Fibroblast of lung (primary cell): Measurements from ENCODE around the gene HERC2. TPM values are rescaled to one million over a fixed set of nuclear protein-coding genes. Genes with fewer than 3 reads are reported as not detected.

Experiments
- DNase-seq, 2 donors: peaks; one replicate each; pipeline versions ENCODE4 v3.0.0 to v3.0.0-alpha.2; 2010; ENCODE audit warnings: low read depth in 2 of 2
- H2AFZ ChIP-seq: 2 replicates; pipeline ENCODE4 v1.5.1; 2012; ENCODE audit warnings: low read length, control low read depth, inconsistent platforms
- H3K27ac ChIP-seq: 2 replicates; pipeline ENCODE4 v1.5.1; 2011; ENCODE audit warnings: low read length, control low read depth; ENCODE audit not compliant: insufficient read depth
- H3K27me3 ChIP-seq: 2 replicates; pipeline ENCODE4 v1.5.1; 2011; ENCODE audit warnings: mild to moderate bottlenecking, low read length; ENCODE audit not compliant: control insufficient read depth, insufficient read depth
- H3K36me3 ChIP-seq: 2 replicates; pipeline ENCODE4 v1.5.1; 2011; ENCODE audit warnings: low read length; ENCODE audit not compliant: control insufficient read depth, insufficient read depth
- H3K4me1 ChIP-seq: 2 replicates; pipeline ENCODE4 v1.5.1; 2011; ENCODE audit warnings: low read length; ENCODE audit not compliant: control insufficient read depth, insufficient read depth; ENCODE audit errors: extremely low read depth
- H3K4me2 ChIP-seq: 2 replicates; pipeline ENCODE4 v1.5.1; 2011; ENCODE audit warnings: low read length, control low read depth; ENCODE audit not compliant: insufficient read depth; ENCODE audit errors: extremely low read depth
- H3K4me3 ChIP-seq, 4 experiments: fragments of 200-600 bp in 1 of 4; sonication (generic) in 1 of 4; replicated peaks in 1 of 4; 2 replicates each; pipeline ENCODE4 v1.5.1; 2011 to 2016; ENCODE audit warnings: low read length in 4 of 4, low read depth in 3 of 4, mild to moderate bottlenecking in 3 of 4, control low read depth in 2 of 4, inconsistent platforms in 1 of 4, mixed read lengths in 1 of 4; ENCODE audit not compliant: insufficient read depth in 1 of 4; ENCODE audit errors: control extremely low read depth in 1 of 4
- H3K79me2 ChIP-seq: 2 replicates; pipeline ENCODE4 v1.5.1; 2012; ENCODE audit warnings: mild to moderate bottlenecking, low read length, inconsistent platforms; ENCODE audit not compliant: control insufficient read depth, insufficient read depth
- H3K9ac ChIP-seq: 2 replicates; pipeline ENCODE4 v1.5.1; 2011; ENCODE audit warnings: mild to moderate bottlenecking, low read length, control low read depth; ENCODE audit not compliant: insufficient read depth
- H3K9me3 ChIP-seq: 2 replicates; pipeline ENCODE4 v1.5.1; 2012; ENCODE audit warnings: low read depth, low read length; ENCODE audit not compliant: control insufficient read depth, insufficient read depth
- H4K20me1 ChIP-seq: 2 replicates; pipeline ENCODE4 v1.5.1; 2011; ENCODE audit warnings: low read length; ENCODE audit not compliant: control insufficient read depth, insufficient read depth; ENCODE audit errors: extremely low read depth
- CTCF ChIP-seq, 2 donors: IDR thresholded peaks in 1 of 2; conservative IDR thresholded peaks in 1 of 2; 1 replicate in 1 of 2; 2 replicates in 1 of 2; pipeline ENCODE4 v1.5.1; 2011 to 2012; ENCODE audit warnings: low read length in 2 of 2, control low read depth in 1 of 2, inconsistent platforms in 1 of 2, low read depth in 1 of 2, mild to moderate bottlenecking in 1 of 2
- EZH2 ChIP-seq: IDR thresholded peaks from 2 replicates; pipeline ENCODE4 v1.5.1; 2012; ENCODE audit warnings: low read length, control low read depth, mild to moderate bottlenecking; ENCODE audit errors: missing control alignments
- polyA plus RNA-seq, 2 donors: library from polyadenylated mRNA; depleted of rRNA in 1 of 2; stranded (reverse) in 1 of 2; unstranded in 1 of 2; fragments of >200 nt; gene quantifications; 2 replicates each; pipeline ENCODE4 v1.2.1, GENCODE V29; 2011 to 2012; ENCODE audit warnings: missing spikeins in 1 of 2
- total RNA-seq: library from RNA; depleted of rRNA; stranded (reverse); fragments of >200 nt; gene quantifications from 2 replicates; pipeline ENCODE4 v1.2.1, GENCODE V29; 2014

HERC2 gene
- total and polyA plus RNA-seq, 2 donors (not counting 1 experiment from before 2014, with no cell fraction given) = 12.4 to 55.8 TPM

- TF ChIP-seq CTCF (conservative IDR thresholded peaks at IDR 0.05 in 1 of 2, IDR thresholded peaks at IDR 0.05 in 1 of 2; ENCODE audit: low read depth in 1 of 2, low read length in 2 of 2) (no peak), EZH2 (no peak)
- no peaks in the 10 kb centered on the region for H3K9me3 ChIP-seq
- no peaks in the 10 kb centered on the region for H3K36me3 ChIP-seq
- H3K4me3 ChIP-seq = no peak overlapping the region
- H3K79me2 ChIP-seq = no peaks in the 10 kb centered on the region
- no peak overlapping the region for H3K4me2 ChIP-seq
- no peaks in the 10 kb centered on the region for H4K20me1 ChIP-seq
- peaks cover 6% of the 10 kb centered on the region for H3K4me1 ChIP-seq
- H3K9ac ChIP-seq = no peak overlapping the region
- no peak overlapping the region for H2AFZ ChIP-seq
- peaks cover 34% of the 10 kb centered on the region for H3K27me3 ChIP-seq
- no peak overlapping the region for H3K27ac ChIP-seq
- DNase-seq = no peak
Observed at GRCh38 chr15:28097656-28098359, 224.2 kb downstream of the HERC2 start.

- Histone ChIP-seq H3K27ac (no peak overlapping the region), H2AFZ (peak overlapping the region; percentile 75), H4K20me1 (no peaks in the 10 kb centered on the region), H3K4me1 (peaks cover 6% of the 10 kb centered on the region), H3K36me3 (no peaks in the 10 kb centered on the region), H3K79me2 (no peaks in the 10 kb centered on the region), H3K27me3 (peaks cover 34% of the 10 kb centered on the region), H3K4me2 (peak overlapping the region; percentile 82), H3K9ac (peak overlapping the region; percentile 37), H3K4me3 (peak overlapping the region; percentile 52 to 62 (median 57)), H3K9me3 (no peaks in the 10 kb centered on the region)
- TF ChIP-seq EZH2 = peak; percentile 4
- TF ChIP-seq CTCF (conservative IDR thresholded peaks at IDR 0.05 in 1 of 2, IDR thresholded peaks at IDR 0.05 in 1 of 2; ENCODE audit: low read depth in 1 of 2, low read length in 2 of 2) = no peak
- DNase-seq = peak in 1 of 2 donors; percentile 18
Observed at GRCh38 chr15:28096670-28097431, 225.1 kb downstream of the HERC2 start.

GRCh38 chr15:28096411-28096669 is 225.6 kb downstream of the HERC2 start:
- TF ChIP-seq CTCF (conservative IDR thresholded peaks at IDR 0.05 in 1 of 2, IDR thresholded peaks at IDR 0.05 in 1 of 2; ENCODE audit: low read depth in 1 of 2, low read length in 2 of 2) (no peak), EZH2 (no peak)
- H3K4me1 ChIP-seq = peaks cover 6% of the 10 kb centered on the region
- no peaks in the 10 kb centered on the region for H3K9me3 ChIP-seq
- no peak overlapping the region for H3K27ac ChIP-seq
- H3K4me2 ChIP-seq = peak overlapping the region; percentile 82
- DNase-seq = no peak
- no peaks in the 10 kb centered on the region for H3K79me2 ChIP-seq
- H2AFZ ChIP-seq = peak overlapping the region; percentile 75
- peak overlapping the region; percentile 52 to 62 (median 57) for H3K4me3 ChIP-seq
- peak overlapping the region; percentile 37 for H3K9ac ChIP-seq
- no peaks in the 10 kb centered on the region for H4K20me1 ChIP-seq
- H3K27me3 ChIP-seq = peaks cover 34% of the 10 kb centered on the region
- no peaks in the 10 kb centered on the region for H3K36me3 ChIP-seq
